Hematopoietic multipotent progenitor cell treated with erythropoietin and hydrocortisone succinate and interleukin-3 and kit ligand, for 6 days (in vitro differentiated cells): ENCODE data around the gene SHISA4.

Experiments
- DNase-seq: peaks from one replicate; pipeline ENCODE4 v3.0.0-alpha.2; 2015

The SHISA4 gene

GRCh38 chr1:201882665-201883132 lies 6.0 kb upstream of the SHISA4 start:
- DNase-seq = peak; percentile 86

GRCh38 chr1:201883266-201883665 lies 5.4 kb upstream of the SHISA4 start:
- DNase-seq = no peak

GRCh38 chr1:201883786-201884185 lies 4.9 kb upstream of the SHISA4 start:
- peak; percentile 80 for DNase-seq

- peak; percentile 72 for DNase-seq
Observed at GRCh38 chr1:201884425-201884824, 4.3 kb upstream of the SHISA4 start.

GRCh38 chr1:201885531-201886075 lies 3.1 kb upstream of the SHISA4 start:
- peak; percentile 88 for DNase-seq

- DNase-seq = no peak
Observed at GRCh38 chr1:201886103-201886885, 2.4 kb upstream of the SHISA4 start.

GRCh38 chr1:201887116-201887866 lies 1.4 kb upstream of the SHISA4 start:
- no peak for DNase-seq

GRCh38 chr1:201889090-201889968 lies 631 bp downstream of the SHISA4 start:
- DNase-seq = no peak

GRCh38 chr1:201890223-201890622 lies 1.5 kb downstream of the SHISA4 start:
- DNase-seq = no peak

- DNase-seq = no peak
Observed at GRCh38 chr1:201890806-201891450, 2.2 kb downstream of the SHISA4 start.

GRCh38 chr1:201891451-201892045 lies 2.9 kb downstream of the SHISA4 start:
- DNase-seq = no peak

- DNase-seq = no peak
Observed at GRCh38 chr1:201892211-201892610, 3.5 kb downstream of the SHISA4 start.

- DNase-seq = no peak
Observed at GRCh38 chr1:201893431-201893830, 4.7 kb downstream of the SHISA4 start.

GRCh38 chr1:201894343-201895119 lies 5.8 kb downstream of the SHISA4 start:
- DNase-seq = no peak

GRCh38 chr1:201895120-201895665 lies 6.5 kb downstream of the SHISA4 start:
- DNase-seq = no peak

GRCh38 chr1:201895913-201896807 lies 7.5 kb downstream of the SHISA4 start:
- DNase-seq = peak; percentile 90

GRCh38 chr1:201896951-201897391 lies 8.3 kb downstream of the SHISA4 start:
- DNase-seq = no peak

- DNase-seq = no peak
Observed at GRCh38 chr1:201898240-201898894, 9.7 kb downstream of the SHISA4 start.

GRCh38 chr1:201898992-201899391 lies 10.3 kb downstream of the SHISA4 start:
- no peak for DNase-seq
